ENCODE data around the gene PARD6G. TPM values are rescaled to one million over a fixed set of nuclear protein-coding genes. Genes with fewer than 3 reads are reported as not detected.

The PARD6G gene
- total and polyA plus RNA-seq, 7 experiments from 2014 or later: 0.07 to 0.16 (median 0.09) TPM; not detected in 3

DNA sequence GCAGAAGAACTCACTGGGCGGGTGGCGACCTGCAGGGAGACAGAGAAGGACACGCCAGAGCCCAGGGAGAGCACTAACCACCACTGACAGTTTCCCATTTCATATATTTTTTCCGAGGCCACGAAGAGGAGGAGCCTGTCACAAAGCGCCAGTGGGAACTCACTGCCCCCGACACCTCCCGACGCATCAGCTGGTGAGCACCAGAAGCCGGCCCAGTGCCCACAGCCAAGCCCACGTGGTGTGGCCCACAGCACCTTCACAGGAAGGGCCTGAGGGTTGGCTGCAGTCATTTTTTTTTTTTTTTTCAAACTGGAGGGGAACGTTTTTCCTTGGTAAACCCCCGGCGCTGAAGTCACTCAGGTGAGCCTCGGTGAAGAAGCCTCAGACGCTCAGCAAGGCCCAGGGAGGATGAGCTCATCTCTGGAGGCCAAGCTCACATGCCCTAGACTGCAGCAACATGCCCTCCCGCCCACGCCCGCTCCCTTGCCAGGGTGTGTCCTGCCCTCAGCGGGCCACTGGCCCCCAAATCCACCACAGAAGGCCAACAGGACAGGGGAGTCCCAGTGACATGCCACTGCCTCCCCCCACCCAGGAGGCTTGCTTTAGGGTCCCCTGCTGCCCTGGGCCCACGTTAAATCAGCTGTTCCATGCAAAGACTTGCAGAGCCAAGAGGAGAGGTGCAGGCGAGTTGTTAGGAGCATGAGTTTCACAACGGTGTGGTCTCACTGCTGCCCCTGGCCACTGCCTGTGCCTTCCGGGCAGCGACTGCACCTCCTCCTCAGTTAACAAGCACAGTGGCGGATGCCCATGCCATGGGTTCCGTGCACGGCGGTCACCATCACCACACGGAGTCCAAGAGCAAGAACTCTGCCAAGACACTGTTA is 68.1 kb downstream of the PARD6G start:
- intact Hi-C loops (cut with micrococcal nuclease): no loop called here
- H3K4me3 ChIP-seq (ENCODE audit: low read length): no peak overlapping the region
- CTCF ChIA-PET: no interaction called here
- no peaks in the 10 kb centered on the region for H3K36me3 ChIP-seq (ENCODE audit: control insufficient read depth in 2 of 3, insufficient read depth in 3 of 3, low read length in 3 of 3)
- ATAC-seq (no peak), DNase-seq (no peak)
- H3K4me1 ChIP-seq (ENCODE audit: control insufficient read depth in 2 of 2, insufficient read depth in 2 of 2, low read length in 2 of 2): peaks cover 7 to 20% of the 10 kb centered on the region in 2 donors
- H3K27me3 Mint-ChIP-seq: peaks cover 7 to 28% (median 22%) of the 10 kb centered on the region in 5 donors
- no peaks in the 10 kb centered on the region for H3K27me3 ChIP-seq (ENCODE audit: control insufficient read depth in 2 of 2, insufficient read depth in 2 of 2, low read length in 2 of 2)
- H3K27ac ChIP-seq (ENCODE audit: low read depth, low read length): no peak overlapping the region
- H3K4me3 Mint-ChIP-seq: no peak overlapping the region
- peaks cover 0 to 3% (median 0%) of the 10 kb centered on the region in 11 donors for H3K9me3 Mint-ChIP-seq
- POLR2A ChIA-PET: no interaction called here
- H3K36me3 Mint-ChIP-seq: no peaks in the 10 kb centered on the region
- H3K27ac Mint-ChIP-seq: no peak overlapping the region
- no peaks in the 10 kb centered on the region for H3K9me3 ChIP-seq (ENCODE audit: control insufficient read depth in 2 of 3, low read length in 3 of 3)
- peaks cover 0 to 23% (median 8%) of the 10 kb centered on the region in 7 donors for H3K4me1 Mint-ChIP-seq

DNA sequence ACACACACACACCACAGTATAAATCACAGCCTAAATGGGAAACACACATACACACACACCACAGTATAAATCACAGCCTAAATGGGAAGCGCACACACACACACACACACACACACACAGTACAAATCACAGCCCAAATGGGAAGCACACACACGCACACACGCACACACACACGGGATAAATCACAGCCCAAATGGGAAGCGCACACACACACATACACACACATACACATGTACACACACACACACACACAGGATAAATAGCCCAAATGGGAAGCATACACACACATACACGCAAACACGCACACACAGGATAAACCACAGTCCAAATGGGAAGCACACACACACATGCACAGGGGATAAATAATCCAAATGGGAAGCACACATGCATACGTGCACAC is 70.2 kb downstream of the PARD6G start:
- POLR2A ChIA-PET: no interaction called here
- Histone ChIP-seq H3K27ac (ENCODE audit: low read depth, low read length) (no peak overlapping the region), H3K4me3 (ENCODE audit: low read length) (no peak overlapping the region), H3K4me1 (ENCODE audit: control insufficient read depth in 2 of 2, insufficient read depth in 2 of 2, low read length in 2 of 2) (peaks cover 7 to 34% of the 10 kb centered on the region in 2 donors), H3K27me3 (ENCODE audit: control insufficient read depth in 2 of 2, insufficient read depth in 2 of 2, low read length in 2 of 2) (no peaks in the 10 kb centered on the region), H3K9me3 (ENCODE audit: control insufficient read depth in 2 of 3, low read length in 3 of 3) (no peaks in the 10 kb centered on the region), H3K36me3 (ENCODE audit: control insufficient read depth in 2 of 3, insufficient read depth in 3 of 3, low read length in 3 of 3) (no peaks in the 10 kb centered on the region)
- CTCF ChIA-PET: no interaction called here
- peaks cover 0 to 3% (median 0%) of the 10 kb centered on the region in 11 donors for H3K9me3 Mint-ChIP-seq
- no peak overlapping the region for H3K27ac Mint-ChIP-seq
- DNase-seq: no peak
- no peaks in the 10 kb centered on the region for H3K36me3 Mint-ChIP-seq
- H3K4me3 Mint-ChIP-seq: no peak overlapping the region
- H3K4me1 Mint-ChIP-seq: peaks cover 0 to 23% (median 8%) of the 10 kb centered on the region in 7 donors
- H3K27me3 Mint-ChIP-seq: peaks cover 7 to 38% (median 23%) of the 10 kb centered on the region in 5 donors
- intact Hi-C loops (cut with micrococcal nuclease): no loop called here
- ATAC-seq: no peak

DNA sequence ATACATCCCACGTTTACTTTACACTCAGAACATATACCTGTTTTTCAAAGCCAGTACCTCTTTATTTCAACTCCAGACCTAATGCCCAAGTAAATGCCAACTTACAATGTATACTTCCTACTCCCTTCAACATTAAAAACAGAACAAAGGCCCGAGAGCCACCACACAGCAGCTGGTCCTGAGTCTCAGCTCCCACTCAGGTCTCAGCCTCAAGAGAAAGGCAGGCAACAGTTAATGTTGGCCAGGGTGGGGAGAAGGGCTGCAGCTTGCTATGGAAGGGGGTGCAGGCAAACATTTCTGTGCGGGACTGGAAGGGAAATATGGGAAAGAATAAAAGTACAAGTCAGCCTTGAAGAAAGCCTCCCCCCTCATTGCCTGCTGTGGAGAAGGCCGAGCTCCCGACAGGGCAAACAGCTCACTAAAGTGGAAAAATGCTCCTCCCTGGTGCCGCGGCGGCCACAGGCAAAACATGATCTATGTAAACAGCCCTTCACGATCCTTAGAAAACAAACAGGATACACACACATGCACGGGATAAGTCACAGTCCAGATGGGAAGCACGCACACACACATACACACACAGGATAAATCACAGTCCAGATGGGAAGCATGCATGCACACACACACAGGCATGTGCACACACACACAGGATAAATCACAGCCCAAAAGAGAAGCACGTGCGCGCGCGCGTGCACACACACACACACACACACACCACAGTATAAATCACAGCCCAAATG is 70.8 kb downstream of the PARD6G start:
- Histone ChIP-seq H3K4me1 (ENCODE audit: control insufficient read depth in 2 of 2, insufficient read depth in 2 of 2, low read length in 2 of 2) (peaks cover 7 to 35% of the 10 kb centered on the region in 2 donors), H3K36me3 (ENCODE audit: control insufficient read depth in 2 of 3, insufficient read depth in 3 of 3, low read length in 3 of 3) (no peaks in the 10 kb centered on the region), H3K4me3 (ENCODE audit: low read length) (no peak overlapping the region), H3K9me3 (ENCODE audit: control insufficient read depth in 2 of 3, low read length in 3 of 3) (no peaks in the 10 kb centered on the region), H3K27me3 (ENCODE audit: control insufficient read depth in 2 of 2, insufficient read depth in 2 of 2, low read length in 2 of 2) (no peaks in the 10 kb centered on the region), H3K27ac (ENCODE audit: low read depth, low read length) (no peak overlapping the region)
- H3K27me3 Mint-ChIP-seq: peaks cover 10 to 45% (median 23%) of the 10 kb centered on the region in 5 donors
- H3K27ac Mint-ChIP-seq: peak overlapping the region in 2 of 9 donors; percentile 0 to 58
- no peaks in the 10 kb centered on the region for H3K36me3 Mint-ChIP-seq
- peaks cover 0 to 3% (median 0%) of the 10 kb centered on the region in 11 donors for H3K9me3 Mint-ChIP-seq
- ChIA-PET POLR2A (no interaction called here), CTCF (no interaction called here)
- H3K4me3 Mint-ChIP-seq: no peak overlapping the region
- H3K4me1 Mint-ChIP-seq: peaks cover 2 to 23% (median 10%) of the 10 kb centered on the region in 7 donors
- ATAC-seq (no peak), DNase-seq (no peak)
- intact Hi-C loops (cut with micrococcal nuclease): no loop called here

DNA sequence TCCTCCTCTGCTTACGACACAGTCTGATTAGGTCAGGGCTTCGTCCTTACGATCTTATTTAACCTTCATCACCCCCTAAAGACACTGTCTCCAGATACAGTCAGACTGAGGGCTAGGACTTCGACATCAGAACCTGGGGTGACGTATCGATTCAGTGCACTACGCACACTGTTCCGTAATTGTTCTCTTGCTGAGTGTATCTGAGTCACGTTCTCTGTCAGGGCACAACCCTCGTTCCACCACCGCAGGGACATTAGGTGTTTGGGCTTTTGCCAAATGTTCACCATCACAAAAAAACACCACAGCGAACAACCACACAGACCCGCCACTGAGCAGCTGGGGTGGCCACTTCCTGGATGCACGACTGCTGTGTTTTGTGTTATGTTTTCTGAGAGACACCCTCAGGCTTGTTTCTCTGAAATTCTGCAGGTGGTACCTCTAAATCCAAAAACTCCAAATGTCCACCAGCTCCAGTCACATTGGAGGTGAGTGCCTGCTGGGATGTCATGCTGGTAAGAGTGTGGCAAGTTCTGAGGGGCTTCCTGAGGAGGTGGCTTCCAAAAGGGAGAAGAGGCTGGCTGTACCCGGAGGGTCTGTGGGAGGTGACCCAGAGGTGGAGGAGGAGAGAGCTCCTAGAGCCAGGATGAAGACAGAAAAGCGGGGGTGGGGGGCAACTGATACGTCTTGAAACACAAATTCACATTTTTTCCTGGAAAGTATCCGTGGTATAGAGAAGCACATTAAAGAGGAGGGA is 71.7 kb downstream of the PARD6G start:
- no peak overlapping the region for H3K27ac ChIP-seq (ENCODE audit: low read depth, low read length)
- CTCF ChIA-PET: no interaction called here
- H3K4me1 ChIP-seq (ENCODE audit: control insufficient read depth in 2 of 2, insufficient read depth in 2 of 2, low read length in 2 of 2): peaks cover 7 to 38% of the 10 kb centered on the region in 2 donors
- Mint-ChIP-seq H3K27ac (peak overlapping the region in 6 of 9 donors; percentile 28 to 85 (median 56)), H3K27me3 (peaks cover 13 to 53% (median 23%) of the 10 kb centered on the region in 5 donors), H3K36me3 (no peaks in the 10 kb centered on the region), H3K9me3 (peaks cover 0 to 3% (median 0%) of the 10 kb centered on the region in 11 donors), H3K4me1 (peaks cover 6 to 23% (median 12%) of the 10 kb centered on the region in 7 donors), H3K4me3 (peak overlapping the region in 5 of 10 donors; percentile 8 to 63 (median 25))
- intact Hi-C loops (cut with micrococcal nuclease): no loop called here
- POLR2A ChIA-PET: interaction anchor here (0.6 kb wide), 1 partner anchor 33 kb away, joined by 3 read pairs; no protein-coding TSS in a partner anchor
- no peaks in the 10 kb centered on the region for H3K36me3 ChIP-seq (ENCODE audit: control insufficient read depth in 2 of 3, insufficient read depth in 3 of 3, low read length in 3 of 3)
- DNase-seq (peak in 5 of 9 donors; percentile 25 to 41 (median 32)), ATAC-seq (peak; percentile 85)
- H3K4me3 ChIP-seq (ENCODE audit: low read length): no peak overlapping the region
- H3K9me3 ChIP-seq (ENCODE audit: control insufficient read depth in 2 of 3, low read length in 3 of 3): no peaks in the 10 kb centered on the region
- H3K27me3 ChIP-seq (ENCODE audit: control insufficient read depth in 2 of 2, insufficient read depth in 2 of 2, low read length in 2 of 2): no peaks in the 10 kb centered on the region

DNA sequence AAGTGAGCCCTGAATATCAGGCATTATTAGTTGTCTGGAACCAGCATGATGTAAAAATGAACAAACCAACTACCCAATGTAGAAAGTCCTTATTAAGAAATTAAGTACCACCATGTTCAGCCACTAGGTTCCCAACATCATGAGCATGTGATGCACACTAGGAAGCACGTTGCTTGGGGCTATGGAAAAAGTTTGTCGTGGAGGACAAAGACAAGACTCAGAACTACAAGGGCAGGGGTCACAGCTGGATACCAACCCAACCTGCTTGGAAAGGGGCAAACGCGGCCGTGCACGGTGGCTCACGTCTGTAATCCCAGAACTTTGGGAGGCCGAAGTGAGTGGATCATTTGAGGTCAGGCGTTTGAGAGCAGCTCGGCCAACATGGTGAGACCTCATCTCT is 74.3 kb downstream of the PARD6G start:
- Mint-ChIP-seq H3K4me1 (peaks cover 6 to 27% (median 12%) of the 10 kb centered on the region in 7 donors), H3K36me3 (no peaks in the 10 kb centered on the region), H3K4me3 (no peak overlapping the region), H3K27ac (no peak overlapping the region), H3K9me3 (peaks cover 0 to 4% (median 0%) of the 10 kb centered on the region in 11 donors), H3K27me3 (peaks cover 19 to 65% (median 30%) of the 10 kb centered on the region in 5 donors)
- POLR2A ChIA-PET: no interaction called here
- no peak for ATAC-seq
- Histone ChIP-seq H3K4me3 (ENCODE audit: low read length) (no peak overlapping the region), H3K27ac (ENCODE audit: low read depth, low read length) (no peak overlapping the region), H3K36me3 (ENCODE audit: control insufficient read depth in 2 of 3, insufficient read depth in 3 of 3, low read length in 3 of 3) (no peaks in the 10 kb centered on the region), H3K27me3 (ENCODE audit: control insufficient read depth in 2 of 2, insufficient read depth in 2 of 2, low read length in 2 of 2) (no peaks in the 10 kb centered on the region), H3K4me1 (ENCODE audit: control insufficient read depth in 2 of 2, insufficient read depth in 2 of 2, low read length in 2 of 2) (peaks cover 7 to 38% of the 10 kb centered on the region in 2 donors), H3K9me3 (ENCODE audit: control insufficient read depth in 2 of 3, low read length in 3 of 3) (no peaks in the 10 kb centered on the region)
- intact Hi-C loops (cut with micrococcal nuclease): no loop called here
- no peak for DNase-seq
- CTCF ChIA-PET: no interaction called here

DNA sequence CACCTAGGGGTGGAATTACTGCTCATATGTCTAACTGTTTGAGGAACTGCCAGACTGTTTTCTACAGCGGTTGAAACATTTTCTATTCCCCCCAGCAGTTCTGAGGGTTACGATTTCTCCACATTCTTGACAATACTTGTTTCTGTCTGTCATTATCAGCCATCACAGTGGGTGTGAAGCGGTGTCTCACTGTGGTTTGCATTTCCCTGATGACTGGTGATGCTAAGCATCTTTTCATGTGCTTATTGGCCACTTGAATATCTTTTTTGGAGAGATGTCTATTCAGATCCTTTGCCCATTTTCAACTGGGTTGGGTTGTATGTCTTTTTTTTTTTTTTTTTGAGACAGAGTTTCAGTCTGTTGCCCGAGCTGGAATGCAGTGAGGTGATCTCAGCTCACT is 75.3 kb downstream of the PARD6G start:
- ATAC-seq (peak; percentile 33), DNase-seq (no peak)
- ChIA-PET POLR2A (no interaction called here), CTCF (no interaction called here)
- peaks cover 7 to 38% of the 10 kb centered on the region in 2 donors for H3K4me1 ChIP-seq (ENCODE audit: control insufficient read depth in 2 of 2, insufficient read depth in 2 of 2, low read length in 2 of 2)
- Mint-ChIP-seq H3K27ac (no peak overlapping the region), H3K4me1 (peaks cover 8 to 27% (median 12%) of the 10 kb centered on the region in 7 donors), H3K4me3 (no peak overlapping the region), H3K9me3 (peaks cover 0 to 6% (median 0%) of the 10 kb centered on the region in 11 donors), H3K36me3 (no peaks in the 10 kb centered on the region), H3K27me3 (peaks cover 19 to 58% (median 29%) of the 10 kb centered on the region in 5 donors)
- H3K36me3 ChIP-seq (ENCODE audit: control insufficient read depth in 2 of 3, insufficient read depth in 3 of 3, low read length in 3 of 3): no peaks in the 10 kb centered on the region
- H3K9me3 ChIP-seq (ENCODE audit: control insufficient read depth in 2 of 3, low read length in 3 of 3): no peaks in the 10 kb centered on the region
- H3K27me3 ChIP-seq (ENCODE audit: control insufficient read depth in 2 of 2, insufficient read depth in 2 of 2, low read length in 2 of 2): no peaks in the 10 kb centered on the region
- intact Hi-C loops (cut with micrococcal nuclease): no loop called here
- no peak overlapping the region for H3K27ac ChIP-seq (ENCODE audit: low read depth, low read length)
- H3K4me3 ChIP-seq (ENCODE audit: low read length): no peak overlapping the region
